NCI-H1105 (cell line): Measurements from ENCODE around the gene TCF15.
"Not testable (repeated sequence)": the region's sequence is repeated elsewhere in the genome, so short reads cannot be mapped to it uniquely, and the experiment has no call there.

Experiments used
- DNase-seq: peaks from one replicate; lab custom pipeline; 2025; lab: John Stamatoyannopoulos, UW

Gene TCF15

GRCh38 chr20:578940-579690, 31.0 kb downstream of the TCF15 start:
- not testable (repeated sequence) for DNase-seq

- DNase-seq = no peak
Measured at GRCh38 chr20:577167-577791, 32.8 kb downstream of the TCF15 start.

GRCh38 chr20:576156-576555, 34.0 kb downstream of the TCF15 start:
- DNase-seq = no peak

DNA sequence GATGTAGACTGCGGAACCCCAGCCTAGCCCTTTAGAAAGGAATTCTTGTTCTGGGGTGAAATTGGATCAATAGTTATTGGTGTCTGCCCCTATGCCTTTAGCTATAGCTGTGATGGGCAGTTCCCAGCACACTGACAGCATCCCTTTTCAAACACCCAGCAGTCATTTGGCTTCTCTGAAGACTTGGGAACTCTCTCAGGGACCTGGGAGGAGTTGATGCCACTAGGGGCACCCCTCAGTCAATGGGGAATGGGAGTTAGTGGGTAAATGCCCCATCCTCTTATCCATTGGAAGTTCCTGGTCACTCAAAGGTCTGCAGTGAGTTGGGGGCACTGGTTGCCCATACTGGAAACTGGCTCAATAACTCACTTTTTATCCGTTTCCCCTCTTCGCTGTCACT, 34.9 kb downstream of the TCF15 start:
- DNase-seq = no peak

GRCh38 chr20:574297-574942, 35.7 kb downstream of the TCF15 start:
- DNase-seq = no peak

DNA sequence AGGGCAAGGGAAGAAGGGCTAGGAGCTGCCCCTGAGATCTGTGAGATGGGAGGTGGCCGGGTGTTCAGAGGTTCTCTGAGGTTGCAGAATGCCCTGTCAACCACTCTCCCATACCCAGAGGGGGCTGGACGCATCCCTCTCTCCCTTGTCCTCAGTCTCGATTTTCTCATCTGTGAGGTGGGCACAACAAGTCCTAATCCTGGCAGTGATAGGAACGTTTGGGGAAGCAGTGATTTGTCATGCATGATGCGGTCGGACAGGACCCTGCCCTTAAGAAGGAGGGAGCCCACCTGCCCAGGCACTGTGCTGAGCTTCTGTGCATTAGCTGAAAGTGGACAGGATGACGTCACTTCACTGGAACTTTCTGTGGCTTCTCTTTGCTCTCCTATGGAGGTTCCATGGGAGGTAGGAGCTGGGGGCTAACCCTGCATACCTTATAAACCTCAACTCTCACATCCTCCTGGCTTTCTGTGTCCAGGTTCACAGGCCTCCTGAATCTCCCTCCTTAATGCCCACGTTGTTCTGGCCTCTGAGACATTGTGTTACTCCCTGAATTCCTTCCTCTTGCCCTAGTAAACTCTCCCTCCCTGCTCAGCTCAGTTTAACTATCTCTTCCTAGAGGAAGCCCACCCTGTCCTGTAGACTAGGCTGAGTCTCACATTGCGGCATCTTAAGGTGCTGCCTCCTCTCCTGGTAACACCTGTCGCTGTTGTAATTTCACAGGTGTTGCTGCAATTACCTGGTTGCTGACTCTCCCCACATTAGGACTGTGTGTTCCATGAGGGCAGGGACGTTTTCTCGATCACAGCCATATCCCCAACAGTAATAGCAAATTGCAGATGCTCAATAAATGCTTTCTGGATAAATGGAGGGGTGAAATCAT, 36.5 kb downstream of the TCF15 start:
- DNase-seq = no peak

- DNase-seq = no peak
Measured at GRCh38 chr20:572727-573126, 37.4 kb downstream of the TCF15 start.

GRCh38 chr20:571754-572441, 38.2 kb downstream of the TCF15 start:
- no peak for DNase-seq

- no peak for DNase-seq
Measured at GRCh38 chr20:568673-569415, 41.3 kb downstream of the TCF15 start.

DNA sequence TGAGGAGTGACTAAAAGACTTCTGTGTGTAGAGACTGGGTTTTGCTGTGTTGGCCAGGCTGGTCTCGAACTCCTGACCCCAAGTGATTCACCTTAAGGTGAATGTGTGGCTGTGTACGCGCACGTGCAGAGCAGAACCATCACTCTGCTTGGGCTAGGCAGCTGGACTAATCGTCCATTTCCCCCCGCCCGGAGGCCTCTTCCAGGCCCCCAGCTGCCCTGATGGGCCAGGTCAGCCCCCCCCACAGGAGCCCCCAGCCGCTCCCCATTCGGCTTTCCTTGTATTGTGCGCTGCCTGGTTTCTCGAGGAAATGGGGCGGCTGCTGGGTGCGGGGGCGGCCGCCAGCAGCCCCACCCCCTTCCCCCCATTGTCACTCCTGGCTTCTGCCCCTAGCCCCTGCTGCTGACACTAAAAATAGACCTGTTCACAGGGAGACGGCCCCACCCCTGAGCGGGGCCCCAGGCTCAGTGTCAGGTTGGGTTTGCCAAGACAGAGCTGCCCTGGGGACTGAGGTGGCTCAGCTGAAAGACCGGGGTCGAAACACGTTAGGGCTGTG, 41.9 kb downstream of the TCF15 start:
- no peak for DNase-seq

DNA sequence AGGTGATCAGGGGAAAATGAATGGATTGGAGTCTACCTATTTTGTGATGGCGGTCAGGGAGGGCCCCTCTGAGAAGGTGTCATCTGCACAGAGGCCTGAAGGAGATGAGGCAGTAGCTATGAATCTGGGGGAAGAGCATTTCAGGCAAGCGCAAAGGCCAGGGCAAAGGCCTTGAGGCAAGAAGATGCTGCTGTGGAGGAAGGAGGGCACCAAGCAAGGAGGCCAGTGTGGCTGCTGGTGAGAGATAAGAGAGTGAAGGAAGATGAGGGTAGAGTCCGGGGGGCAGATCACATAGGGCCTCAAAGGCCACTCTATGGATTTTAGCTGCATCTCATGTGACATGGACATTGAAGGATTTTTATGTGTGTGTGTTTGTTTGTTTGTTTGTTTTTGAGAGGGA, 45.9 kb downstream of the TCF15 start:
- no peak for DNase-seq

- DNase-seq = no peak
Measured at GRCh38 chr20:563187-563586, 46.9 kb downstream of the TCF15 start.

GRCh38 chr20:562232-562897, 47.7 kb downstream of the TCF15 start:
- DNase-seq = no peak

DNA sequence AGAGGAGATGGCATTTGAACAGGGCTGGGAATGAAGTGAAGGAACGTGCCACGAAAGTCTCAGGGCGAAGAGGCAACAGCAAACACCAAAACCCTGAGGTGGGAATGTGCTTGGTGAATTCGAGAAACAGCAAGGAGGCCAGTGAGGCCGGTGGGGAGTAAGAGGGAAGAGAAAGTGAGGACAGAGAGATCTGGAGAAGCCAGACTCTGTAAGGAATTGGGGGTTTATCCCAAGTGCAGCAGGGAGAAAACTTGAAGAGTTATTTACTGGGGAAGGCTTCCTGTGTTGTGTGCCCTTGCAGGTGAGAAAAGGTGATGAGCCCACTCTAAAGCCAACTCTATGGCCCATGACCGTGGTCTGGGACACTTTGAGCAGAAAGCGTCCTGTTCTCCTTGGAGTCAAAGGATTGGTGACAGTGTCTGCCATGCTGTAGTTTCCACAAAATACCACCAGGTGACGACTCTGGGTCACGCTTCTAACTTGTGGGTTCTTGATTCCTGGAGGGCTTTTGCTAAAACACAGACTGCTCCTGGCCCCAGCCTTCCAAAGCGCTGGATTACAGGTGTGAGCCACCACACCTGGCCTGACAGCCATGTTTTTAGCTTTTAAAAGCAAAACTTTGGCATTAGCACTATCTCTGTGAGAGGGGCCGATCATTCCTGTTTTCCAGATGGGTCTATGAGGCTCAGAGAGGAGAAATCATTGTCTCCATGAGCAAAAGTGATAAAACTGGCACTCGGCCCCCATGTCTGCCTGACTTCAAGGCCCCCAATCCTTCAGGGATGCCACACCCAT, 48.5 kb downstream of the TCF15 start:
- peak; percentile 66 for DNase-seq

- DNase-seq = no peak
Measured at GRCh38 chr20:560680-561079, 49.4 kb downstream of the TCF15 start.

GRCh38 chr20:558117-558516, 52.0 kb downstream of the TCF15 start:
- no peak for DNase-seq

DNA sequence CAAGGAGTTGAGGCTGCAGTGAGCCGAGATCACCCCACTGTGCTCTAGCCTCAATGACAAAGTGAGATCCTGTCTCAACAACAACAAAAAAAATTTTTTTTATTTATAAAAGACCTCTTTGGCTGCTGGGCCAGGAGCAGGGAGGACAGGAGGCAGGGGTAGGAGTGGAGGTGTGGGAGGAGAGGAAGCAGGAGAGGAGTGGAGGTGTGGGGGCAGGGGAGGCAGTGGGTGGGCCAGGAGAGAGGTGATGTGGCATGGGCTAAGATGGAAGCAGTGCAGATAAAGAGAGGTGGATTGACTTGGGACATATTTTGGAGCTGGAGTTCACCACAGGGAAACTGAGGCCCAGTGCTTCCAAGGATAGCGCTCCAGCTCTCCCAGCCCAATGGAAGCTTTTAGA, 53.1 kb downstream of the TCF15 start:
- no peak for DNase-seq

- peak; percentile 25 for DNase-seq
Measured at GRCh38 chr20:555976-556385, 54.1 kb downstream of the TCF15 start.
